Erythroblast (primary cell): ENCODE data around the gene EDN3.
"Not testable (repeated sequence)": the region's sequence is repeated elsewhere in the genome, so short reads cannot be mapped to it uniquely, and the experiment has no call there.

ENCODE experiments used
- DNase-seq, 2 experiments: peaks; one replicate each; lab custom pipeline; 2025; lab: John Stamatoyannopoulos, UW
- GATA1 ChIP-seq: IDR thresholded peaks from 2 replicates; pipeline ENCODE4 v1.6.1; 2011; ENCODE audit warnings: low read depth, mild to moderate bottlenecking, control low read depth, low read length, moderate library complexity
- POLR2A ChIP-seq: IDR thresholded peaks from 2 replicates; pipeline ENCODE4 v1.6.1; 2011; ENCODE audit warnings: mild to moderate bottlenecking, low read length

The EDN3 gene

GRCh38 chr20:59352990-59353389 lies 52.6 kb downstream of the EDN3 start:
- no peak for DNase-seq
- TF ChIP-seq POLR2A (no peak), GATA1 (no peak)

- TF ChIP-seq POLR2A, result no peak
- no peak for TF ChIP-seq GATA1
- DNase-seq, result no peak
Observed at GRCh38 chr20:59354460-59354859, 54.0 kb downstream of the EDN3 start.

GRCh38 chr20:59355242-59355641 lies 54.8 kb downstream of the EDN3 start:
- DNase-seq, result no peak
- TF ChIP-seq POLR2A, result no peak
- TF ChIP-seq GATA1, result no peak

- no peak for DNase-seq
- TF ChIP-seq GATA1 (no peak), POLR2A (no peak)
Observed at GRCh38 chr20:59356662-59357165, 56.3 kb downstream of the EDN3 start.

DNA sequence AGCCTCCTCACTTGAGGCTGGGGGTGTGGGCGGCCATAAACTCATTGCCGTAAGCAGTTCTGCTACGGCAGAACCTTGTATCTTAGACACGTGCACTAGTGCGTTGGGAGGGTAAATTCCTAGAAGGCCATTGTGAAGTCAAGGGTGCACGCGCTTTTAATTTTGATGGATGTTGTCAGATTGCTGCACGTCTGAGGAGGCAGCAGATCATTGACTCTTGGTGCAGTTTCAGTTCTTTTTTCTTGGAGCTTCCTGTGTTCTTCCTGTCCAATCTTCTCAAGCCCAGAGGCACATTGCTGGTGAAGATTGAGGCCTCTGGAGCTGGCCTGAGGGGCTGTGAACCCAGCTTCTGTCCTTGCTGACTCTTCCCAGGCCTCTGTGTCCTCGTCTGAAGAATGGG lies 58.4 kb downstream of the EDN3 start:
- not testable (repeated sequence) for DNase-seq

DNA sequence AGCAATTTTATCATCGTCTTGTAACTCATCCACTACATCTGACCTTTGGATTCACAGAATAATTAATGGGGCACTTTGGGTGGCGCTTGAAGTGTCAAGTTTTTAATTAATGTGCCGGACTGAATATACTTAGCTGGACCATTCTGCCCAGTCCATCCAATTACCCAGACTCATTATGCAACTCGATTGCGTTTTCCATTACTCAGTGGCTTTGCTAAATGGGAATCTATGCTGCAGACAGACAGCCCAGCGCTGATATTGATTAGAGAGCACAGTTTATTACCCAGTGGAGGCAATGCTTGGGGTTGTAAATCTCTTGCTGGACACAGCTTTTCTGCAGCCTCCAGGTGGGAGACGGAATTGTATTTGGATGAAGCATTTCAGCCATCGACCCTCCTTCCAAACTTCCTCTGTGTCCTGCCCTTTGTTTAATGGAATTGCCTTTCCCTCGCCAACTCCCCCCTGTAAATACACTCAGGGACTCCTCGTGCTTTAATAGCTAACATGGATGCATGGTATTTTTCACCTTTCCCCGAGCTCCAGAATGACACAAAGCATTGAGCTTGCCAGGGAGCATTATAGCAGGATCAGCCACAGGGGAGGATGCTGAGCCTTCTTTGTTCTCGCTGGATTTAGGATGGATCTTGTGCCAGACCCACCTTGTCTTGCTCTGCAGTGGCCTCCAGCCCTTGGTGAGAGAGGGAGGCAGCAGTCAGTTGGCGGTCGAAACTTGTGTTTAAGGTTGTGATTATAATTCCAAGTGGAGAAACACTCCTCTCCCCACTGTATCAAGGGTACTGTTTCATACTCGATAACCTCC lies 59.7 kb downstream of the EDN3 start:
- TF ChIP-seq GATA1 (no peak), POLR2A (no peak)
- DNase-seq, result no peak

DNA sequence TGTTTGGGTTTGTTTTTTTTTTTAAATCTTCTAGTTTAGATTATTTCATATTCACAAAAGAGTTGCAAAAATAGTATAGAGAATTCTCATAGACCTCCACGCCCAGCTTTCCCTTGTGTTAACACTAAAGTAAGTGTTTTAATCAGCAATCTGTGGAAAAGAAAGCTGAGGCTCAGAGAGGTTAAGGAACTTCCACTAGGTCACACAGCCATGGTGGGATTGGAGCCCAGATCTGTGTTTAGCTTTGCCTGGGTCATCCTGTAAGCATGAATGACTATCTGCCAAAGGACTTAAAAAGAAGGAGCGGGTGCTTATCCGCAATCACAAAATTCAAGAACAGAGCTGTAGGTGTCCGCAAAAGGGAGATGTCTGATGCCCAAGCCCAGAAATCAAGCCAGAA lies 60.5 kb downstream of the EDN3 start:
- TF ChIP-seq POLR2A, result no peak
- TF ChIP-seq GATA1, result no peak
- DNase-seq, result no peak

- DNase-seq, result no peak
- TF ChIP-seq POLR2A (no peak), GATA1 (no peak)
Observed at GRCh38 chr20:59361411-59361810, 61.0 kb downstream of the EDN3 start.

GRCh38 chr20:59363101-59363500 lies 62.7 kb downstream of the EDN3 start:
- TF ChIP-seq GATA1 (no peak), POLR2A (no peak)
- no peak for DNase-seq

- TF ChIP-seq POLR2A, result no peak
- TF ChIP-seq GATA1, result no peak
- DNase-seq, result no peak
Observed at GRCh38 chr20:59364611-59365010, 64.2 kb downstream of the EDN3 start.

GRCh38 chr20:59365611-59366285 lies 65.3 kb downstream of the EDN3 start:
- no peak for DNase-seq
- TF ChIP-seq POLR2A (no peak), GATA1 (no peak)

GRCh38 chr20:59371431-59371830 lies 71.0 kb downstream of the EDN3 start:
- TF ChIP-seq POLR2A, result no peak
- peak; percentile 9 for DNase-seq

GRCh38 chr20:59374261-59374660 lies 73.8 kb downstream of the EDN3 start:
- TF ChIP-seq GATA1 (no peak), POLR2A (no peak)
- no peak for DNase-seq

DNA sequence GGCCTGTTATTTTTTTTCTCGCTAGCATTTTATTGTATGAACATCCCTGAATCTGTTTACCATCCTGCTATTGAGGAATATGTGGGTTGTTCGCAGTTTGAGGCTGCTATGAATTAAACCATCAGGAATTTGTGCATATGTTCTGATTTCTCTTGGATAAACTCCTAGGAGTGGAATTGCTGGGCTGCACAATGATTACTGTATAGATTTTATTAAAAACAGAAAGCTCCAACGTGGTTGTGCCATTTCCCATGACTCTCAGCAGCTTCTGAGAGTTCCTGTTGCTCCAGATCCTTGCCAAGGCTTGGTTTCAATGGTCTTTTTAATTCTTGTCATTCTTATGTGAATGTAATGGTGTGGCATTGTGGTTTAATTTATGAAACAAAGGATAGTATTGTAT lies 75.1 kb downstream of the EDN3 start:
- no peak for TF ChIP-seq GATA1
- no peak for TF ChIP-seq POLR2A
- DNase-seq, result no peak
